ENCODE data around the gene GPBP1. TPM values are rescaled to one million over a fixed set of nuclear protein-coding genes. Genes with fewer than 3 reads are reported as not detected.

Gene GPBP1
- total and polyA plus RNA-seq, 2 donors from 2014 or later: 52.7 to 80.9 TPM

DNA sequence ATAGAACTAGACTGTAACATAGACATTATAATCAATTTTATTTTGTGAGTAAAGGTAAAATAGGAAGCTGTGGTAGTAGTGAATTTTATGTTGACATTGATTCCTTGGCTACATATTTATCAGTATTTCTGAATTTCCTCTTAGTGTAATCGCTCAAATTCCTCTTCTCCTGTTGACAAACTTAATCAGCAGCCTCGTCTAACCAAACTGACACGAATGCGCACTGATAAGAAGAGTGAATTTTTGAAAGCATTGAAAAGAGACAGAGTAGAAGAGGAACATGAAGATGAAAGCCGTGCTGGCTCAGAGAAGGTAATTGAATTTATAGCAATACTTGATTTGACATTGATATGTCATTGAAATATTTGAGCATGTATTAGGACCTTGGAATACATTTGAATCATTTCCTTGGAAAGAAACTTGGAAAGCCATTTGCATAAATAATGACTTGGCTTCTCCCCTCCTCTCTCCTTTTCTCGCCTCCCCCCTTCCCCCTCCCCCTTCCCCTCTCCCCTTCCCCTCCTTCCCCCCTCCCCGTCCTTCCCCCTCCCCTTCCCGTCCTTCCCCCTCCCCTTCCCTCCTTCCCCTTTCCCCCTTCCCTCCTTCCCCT, 75.5 kb downstream of the GPBP1 start:
- TF ChIP-seq, protein P1, sequence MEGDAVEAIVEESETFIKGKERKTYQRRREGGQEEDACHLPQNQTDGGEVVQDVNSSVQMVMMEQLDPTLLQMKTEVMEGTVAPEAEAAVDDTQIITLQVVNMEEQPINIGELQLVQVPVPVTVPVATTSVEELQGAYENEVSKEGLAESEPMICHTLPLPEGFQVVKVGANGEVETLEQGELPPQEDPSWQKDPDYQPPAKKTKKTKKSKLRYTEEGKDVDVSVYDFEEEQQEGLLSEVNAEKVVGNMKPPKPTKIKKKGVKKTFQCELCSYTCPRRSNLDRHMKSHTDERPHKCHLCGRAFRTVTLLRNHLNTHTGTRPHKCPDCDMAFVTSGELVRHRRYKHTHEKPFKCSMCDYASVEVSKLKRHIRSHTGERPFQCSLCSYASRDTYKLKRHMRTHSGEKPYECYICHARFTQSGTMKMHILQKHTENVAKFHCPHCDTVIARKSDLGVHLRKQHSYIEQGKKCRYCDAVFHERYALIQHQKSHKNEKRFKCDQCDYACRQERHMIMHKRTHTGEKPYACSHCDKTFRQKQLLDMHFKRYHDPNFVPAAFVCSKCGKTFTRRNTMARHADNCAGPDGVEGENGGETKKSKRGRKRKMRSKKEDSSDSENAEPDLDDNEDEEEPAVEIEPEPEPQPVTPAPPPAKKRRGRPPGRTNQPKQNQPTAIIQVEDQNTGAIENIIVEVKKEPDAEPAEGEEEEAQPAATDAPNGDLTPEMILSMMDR (IDR thresholded peaks at IDR 0.05; ENCODE audit: borderline replicate concordance, extremely low read depth, insufficient read depth): no peak
- DNase-seq: no peak
- no peak overlapping the region for H3K4me3 ChIP-seq (ENCODE audit: low read length in 3 of 3)
- no peaks in the 10 kb centered on the region for H3K27me3 ChIP-seq (ENCODE audit: control insufficient read depth, insufficient read depth, low read length)
- H3K9me3 ChIP-seq (ENCODE audit: control insufficient read depth in 2 of 3, insufficient read depth in 1 of 3, low read length in 3 of 3): no peaks in the 10 kb centered on the region
- H3K9ac ChIP-seq (ENCODE audit: low read length in 3 of 3): no peak overlapping the region
- intact Hi-C loops (cut with DNase I): no loop called here
- H3K27ac ChIP-seq (ENCODE audit: low read depth in 2 of 2, low read length in 2 of 2): no peak overlapping the region
- no peak for FAIRE-seq
- peaks cover 4 to 35% (median 9%) of the 10 kb centered on the region in 3 donors for H3K36me3 ChIP-seq (ENCODE audit: control insufficient read depth in 2 of 3, insufficient read depth in 3 of 3, low read length in 3 of 3)
- H3K4me1 ChIP-seq (ENCODE audit: control insufficient read depth in 2 of 3, insufficient read depth in 2 of 3, low read depth in 1 of 3, low read length in 3 of 3): no peaks in the 10 kb centered on the region

DNA sequence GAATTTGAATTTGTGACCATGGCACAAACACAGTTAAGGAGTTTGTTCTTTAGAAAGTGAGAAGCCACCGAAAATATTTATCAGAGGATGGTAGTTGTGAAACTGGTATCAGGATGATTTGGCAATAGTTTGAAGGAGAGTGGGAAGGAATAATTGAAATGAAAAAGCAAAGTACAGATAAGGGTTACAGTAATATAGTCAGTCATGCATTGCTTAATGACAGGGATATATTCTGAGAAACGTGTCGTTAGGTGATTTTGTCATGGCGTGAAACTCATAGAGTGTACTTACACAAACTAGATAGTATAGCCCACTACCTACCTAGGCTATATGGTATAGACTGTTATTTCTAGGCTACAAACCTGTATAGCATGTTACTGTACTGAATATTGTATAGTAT, 84.2 kb downstream of the GPBP1 start:
- H3K4me3 ChIP-seq (ENCODE audit: low read length in 3 of 3): no peak overlapping the region
- no peaks in the 10 kb centered on the region for H3K9me3 ChIP-seq (ENCODE audit: control insufficient read depth in 2 of 3, insufficient read depth in 1 of 3, low read length in 3 of 3)
- H3K27me3 ChIP-seq (ENCODE audit: control insufficient read depth, insufficient read depth, low read length): no peaks in the 10 kb centered on the region
- FAIRE-seq: no peak
- DNase-seq: no peak
- intact Hi-C loops (cut with DNase I): no loop called here
- H3K36me3 ChIP-seq (ENCODE audit: control insufficient read depth in 2 of 3, insufficient read depth in 3 of 3, low read length in 3 of 3): peaks cover 3 to 15% (median 5%) of the 10 kb centered on the region in 3 donors
- H3K4me1 ChIP-seq (ENCODE audit: control insufficient read depth in 2 of 3, insufficient read depth in 2 of 3, low read depth in 1 of 3, low read length in 3 of 3): no peaks in the 10 kb centered on the region
- TF ChIP-seq, protein P1 (IDR thresholded peaks at IDR 0.05; ENCODE audit: borderline replicate concordance, extremely low read depth, insufficient read depth): no peak
- H3K9ac ChIP-seq (ENCODE audit: low read length in 3 of 3): no peak overlapping the region
- H3K27ac ChIP-seq (ENCODE audit: low read depth in 2 of 2, low read length in 2 of 2): no peak overlapping the region

DNA sequence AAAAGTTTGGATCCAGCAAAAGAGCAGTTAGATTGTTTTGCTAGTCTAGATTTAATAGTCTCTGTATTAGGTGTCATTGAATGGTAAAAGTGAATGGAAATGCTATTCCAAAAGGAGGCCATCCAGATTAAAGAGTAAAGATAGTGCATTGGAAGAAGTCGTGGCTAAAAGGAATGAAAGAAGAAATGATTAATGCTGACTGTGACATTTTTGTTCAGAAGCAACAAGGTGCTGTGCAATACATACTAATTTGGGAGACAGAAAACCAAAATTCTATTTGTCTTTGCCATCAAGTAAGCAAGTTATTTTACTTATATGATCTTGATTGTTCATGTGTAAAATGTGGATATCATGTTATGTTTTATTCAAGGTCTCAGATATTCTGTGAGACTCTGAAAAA, 85.1 kb downstream of the GPBP1 start:
- no peaks in the 10 kb centered on the region for H3K4me1 ChIP-seq (ENCODE audit: control insufficient read depth in 2 of 3, insufficient read depth in 2 of 3, low read depth in 1 of 3, low read length in 3 of 3)
- peaks cover 4 to 21% (median 5%) of the 10 kb centered on the region in 3 donors for H3K36me3 ChIP-seq (ENCODE audit: control insufficient read depth in 2 of 3, insufficient read depth in 3 of 3, low read length in 3 of 3)
- no peak overlapping the region for H3K27ac ChIP-seq (ENCODE audit: low read depth in 2 of 2, low read length in 2 of 2)
- H3K9ac ChIP-seq (ENCODE audit: low read length in 3 of 3): no peak overlapping the region
- H3K27me3 ChIP-seq (ENCODE audit: control insufficient read depth, insufficient read depth, low read length): no peaks in the 10 kb centered on the region
- H3K4me3 ChIP-seq (ENCODE audit: low read length in 3 of 3): no peak overlapping the region
- H3K9me3 ChIP-seq (ENCODE audit: control insufficient read depth in 2 of 3, insufficient read depth in 1 of 3, low read length in 3 of 3): no peaks in the 10 kb centered on the region
- no peak for FAIRE-seq
- TF ChIP-seq, protein P1 (IDR thresholded peaks at IDR 0.05; ENCODE audit: borderline replicate concordance, extremely low read depth, insufficient read depth): no peak
- DNase-seq: no peak
- intact Hi-C loops (cut with DNase I): no loop called here

DNA sequence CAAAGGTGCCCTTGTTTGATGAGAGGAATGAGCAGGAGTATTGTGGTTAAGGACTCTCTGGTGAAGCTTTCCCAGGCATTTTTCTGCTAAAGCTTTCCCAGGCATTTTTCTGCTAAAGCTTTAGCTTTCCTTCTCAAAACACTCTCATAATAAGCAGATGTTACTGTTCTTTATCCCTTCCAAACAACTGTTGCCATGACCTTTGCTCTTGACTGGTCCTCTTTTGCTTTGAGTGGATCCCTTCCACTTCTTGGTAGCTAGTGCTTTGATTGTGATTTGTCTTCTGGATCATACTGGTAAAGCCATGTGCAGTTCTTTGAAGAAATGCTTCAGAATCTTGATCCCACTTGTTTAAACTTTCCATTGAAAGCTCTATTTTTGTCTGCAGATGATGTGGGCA, 85.8 kb downstream of the GPBP1 start:
- Histone ChIP-seq H3K9me3 (ENCODE audit: control insufficient read depth in 2 of 3, insufficient read depth in 1 of 3, low read length in 3 of 3) (no peaks in the 10 kb centered on the region), H3K4me3 (ENCODE audit: low read length in 3 of 3) (no peak overlapping the region), H3K36me3 (ENCODE audit: control insufficient read depth in 2 of 3, insufficient read depth in 3 of 3, low read length in 3 of 3) (peaks cover 4 to 21% (median 5%) of the 10 kb centered on the region in 3 donors), H3K4me1 (ENCODE audit: control insufficient read depth in 2 of 3, insufficient read depth in 2 of 3, low read depth in 1 of 3, low read length in 3 of 3) (no peaks in the 10 kb centered on the region), H3K27me3 (ENCODE audit: control insufficient read depth, insufficient read depth, low read length) (no peaks in the 10 kb centered on the region), H3K27ac (ENCODE audit: low read depth in 2 of 2, low read length in 2 of 2) (no peak overlapping the region), H3K9ac (ENCODE audit: low read length in 3 of 3) (no peak overlapping the region)
- intact Hi-C loops (cut with DNase I): no loop called here
- TF ChIP-seq, protein P1 (IDR thresholded peaks at IDR 0.05; ENCODE audit: borderline replicate concordance, extremely low read depth, insufficient read depth): no peak
- FAIRE-seq (no peak), DNase-seq (no peak)
